HCT116 (cell line): ENCODE measurements around the gene MMP13. TPM values are rescaled to one million over a fixed set of nuclear protein-coding genes. Genes with fewer than 3 reads are reported as not detected.

Experiments
- ATAC-seq: fragments of 200-7000 bp; cut with Tn5 transposase; 2 replicates; pipeline ENCODE4 v1.9.1; 2020; ENCODE audit warnings: mild to moderate bottlenecking, moderate library complexity
- BruUV-seq: library from RNA; stranded (reverse); fragments of 400-500 nt; replicated peaks from 2 replicates; lab custom pipeline; 2021; lab: Mats Ljungman, UMichigan
- CTCF ChIA-PET: fragments of 300-600 bp; sonication (Branson Sonifier 250); formaldehyde crosslinking; loops from one replicate; lab custom pipeline; 2021; ENCODE audit warnings: antibody characterized with exemption; lab: Charles Lee
- POLR2A ChIA-PET: fragments of 300-600, 350-600 bp; sonication (Branson Sonifier 250); formaldehyde crosslinking; loops from one replicate; lab custom pipeline; 2021; ENCODE audit warnings: antibody characterized with exemption; lab: Charles Lee
- RAD21 ChIA-PET, 2 experiments: fragments of 300-600 bp; sonication (Branson Sonifier 250); formaldehyde crosslinking; loops; one replicate each; lab custom pipeline; 2023; ENCODE audit warnings: low total read pairs in 2 of 2; ENCODE audit not compliant: uncharacterized antibody in 2 of 2, unreplicated experiment in 2 of 2, low non-redundant PET in 1 of 2; lab: Charles Lee
- DNase-seq: peaks from one replicate; pipeline ENCODE4 v3.0.0-alpha.2; 2010; ENCODE audit warnings: low read depth, low spot score
- H2AFZ ChIP-seq: fragments of 200-600 bp; shearing (Covaris generic), sonication (generic); 2 replicates; pipeline ENCODE4 v1.6.1; 2017; ENCODE audit warnings: low read depth, mixed run types, mixed read lengths, antibody characterized with exemption, low read length; ENCODE audit not compliant: poor library complexity, severe bottlenecking
- H3K27ac ChIP-seq: 2 replicates; pipeline ENCODE4 v1.5.1; 2012; ENCODE audit warnings: low read depth, low read length
- H3K27me3 ChIP-seq: fragments of 200-600 bp; sonication (generic); 2 replicates; pipeline ENCODE4 v1.6.1; 2016; ENCODE audit warnings: mixed run types, low read length, mixed read lengths; ENCODE audit not compliant: insufficient read depth
- H3K36me3 ChIP-seq, 2 experiments: fragments of 200-500 bp in 1 of 2; fragments of 200-600 bp in 1 of 2; sonication (Bioruptor generic) in 1 of 2; sonication (generic) in 1 of 2; 2 replicates each; pipeline versions ENCODE4 v1.5.1 to v1.6.1; 2014 to 2016; ENCODE audit warnings: low read length in 2 of 2, inconsistent platforms in 1 of 2, mixed read lengths in 1 of 2, mixed run types in 1 of 2; ENCODE audit not compliant: insufficient read depth in 2 of 2, control insufficient read depth in 1 of 2
- H3K4me1 ChIP-seq, 2 experiments: fragments of 200-600 bp in 1 of 2; sonication (generic) in 1 of 2; 2 replicates each; pipeline versions ENCODE4 v1.5.1 to v1.6.1; 2012 to 2017; ENCODE audit warnings: low read length in 2 of 2, inconsistent platforms in 1 of 2, mild to moderate bottlenecking in 1 of 2, mixed read lengths in 1 of 2, mixed run types in 1 of 2, moderate library complexity in 1 of 2; ENCODE audit not compliant: insufficient read depth in 2 of 2, control insufficient read depth in 1 of 2
- H3K4me2 ChIP-seq: fragments of 200-600 bp; sonication (generic); 2 replicates; pipeline ENCODE4 v1.6.1; 2017; ENCODE audit warnings: mixed run types, low read length, mixed read lengths
- H3K4me3 ChIP-seq, 2 experiments: fragments of 200-600 bp in 1 of 2; sonication (generic) in 1 of 2; replicated peaks in 1 of 2; 2 replicates each; pipeline ENCODE4 v1.5.1; 2011 to 2016; ENCODE audit warnings: low read length in 2 of 2, control low read depth in 1 of 2, low read depth in 1 of 2, mild to moderate bottlenecking in 1 of 2, mixed read lengths in 1 of 2, mixed run types in 1 of 2
- H3K79me2 ChIP-seq: fragments of 200-600 bp; sonication (generic); 2 replicates; pipeline ENCODE4 v1.6.1; 2017; ENCODE audit warnings: mild to moderate bottlenecking, mixed run types, low read length, moderate library complexity, mixed read lengths; ENCODE audit not compliant: insufficient read depth
- H3K9ac ChIP-seq: fragments of 200-600 bp; sonication (generic); 2 replicates; pipeline ENCODE4 v1.6.1; 2016; ENCODE audit warnings: low read length, mixed read lengths
- H3K9me2 ChIP-seq: fragments of 200-600 bp; sonication (generic), shearing (Covaris generic); 2 replicates; pipeline ENCODE4 v1.6.1; 2017; ENCODE audit warnings: mixed run types, mild to moderate bottlenecking, moderate library complexity; ENCODE audit not compliant: insufficient read depth
- H3K9me3 ChIP-seq, 2 experiments: fragments of 200-500 bp in 1 of 2; fragments of 200-600 bp in 1 of 2; sonication (Bioruptor generic) in 1 of 2; sonication (generic) in 1 of 2; 2 replicates each; pipeline ENCODE4 v1.6.1; 2014 to 2017; ENCODE audit warnings: low read length in 2 of 2, mixed read lengths in 2 of 2, inconsistent platforms in 1 of 2, low read depth in 1 of 2, mild to moderate bottlenecking in 1 of 2, mixed run types in 1 of 2, moderate library complexity in 1 of 2; ENCODE audit not compliant: control insufficient read depth in 1 of 2, insufficient read depth in 1 of 2
- H4K20me1 ChIP-seq: fragments of 200-600 bp; sonication (generic), shearing (Covaris generic); 2 replicates; pipeline ENCODE4 v1.6.1; 2017; ENCODE audit warnings: mixed run types, mild to moderate bottlenecking, moderate library complexity; ENCODE audit not compliant: insufficient read depth
- ATF3 ChIP-seq: IDR thresholded peaks from 2 replicates; pipeline ENCODE4 v1.6.1; 2012
- CBX3 ChIP-seq: IDR thresholded peaks from 2 replicates; pipeline ENCODE4 v1.6.1; 2012; ENCODE audit warnings: low read depth
- CEBPB ChIP-seq: IDR thresholded peaks from 2 replicates; pipeline ENCODE4 v1.6.1; 2012; ENCODE audit warnings: low read depth
- CTCF ChIP-seq, 3 experiments: fragments of 200-600 bp in 1 of 3; sonication (generic) in 1 of 3; IDR thresholded peaks in 2 of 3; conservative IDR thresholded peaks in 1 of 3; 2 replicates each; pipeline ENCODE4 v1.5.1; 2012 to 2017; ENCODE audit warnings: low read depth in 2 of 3, low read length in 2 of 3, antibody characterized with exemption in 1 of 3, borderline replicate concordance in 1 of 3, control low read depth in 1 of 3, mild to moderate bottlenecking in 1 of 3, mixed read lengths in 1 of 3, mixed run types in 1 of 3, moderate library complexity in 1 of 3; ENCODE audit not compliant: insufficient read depth in 1 of 3
- ELF1 ChIP-seq: IDR thresholded peaks from 2 replicates; pipeline ENCODE4 v1.6.1; 2012; ENCODE audit warnings: low read depth, borderline replicate concordance
- POLR2AphosphoS5 ChIP-seq: IDR thresholded peaks from 2 replicates; pipeline ENCODE4 v1.6.1; 2011; ENCODE audit warnings: mild to moderate bottlenecking, low read depth, low read length, moderate library complexity
- RAD21 ChIP-seq: IDR thresholded peaks from 2 replicates; pipeline ENCODE4 v1.6.1; 2012; ENCODE audit warnings: low read depth, mild to moderate bottlenecking
- SIN3A ChIP-seq: IDR thresholded peaks from 2 replicates; pipeline ENCODE4 v1.6.1; 2012; ENCODE audit warnings: low read depth
- SRF ChIP-seq: IDR thresholded peaks from 2 replicates; pipeline ENCODE4 v1.6.1; 2012; ENCODE audit warnings: low read depth
- TCF7L2 ChIP-seq: IDR thresholded peaks from 2 replicates; pipeline ENCODE4 v1.7.0; 2011; ENCODE audit warnings: borderline replicate concordance, inconsistent platforms; ENCODE audit not compliant: insufficient read depth, insufficient read length; ENCODE audit errors: extremely low read depth
- YY1 ChIP-seq: IDR thresholded peaks from 2 replicates; pipeline ENCODE4 v1.6.1; 2011; ENCODE audit warnings: low read length, low read depth, moderate library complexity, mild to moderate bottlenecking; ENCODE audit not compliant: insufficient replicate concordance; ENCODE audit errors: extremely low read depth
- ZBTB33 ChIP-seq: IDR thresholded peaks from 2 replicates; pipeline ENCODE4 v1.6.1; 2011; ENCODE audit warnings: mild to moderate bottlenecking, low read length, moderate library complexity; ENCODE audit not compliant: insufficient replicate concordance; ENCODE audit errors: extremely low read depth
- intact Hi-C: fragments of 100-400 bp; cut with micrococcal nuclease; formaldehyde crosslinking; loops from 2 replicates; pipeline ENCODE4 v1.10.0; 2022
- total RNA-seq: library from RNA; stranded (reverse); gene quantifications from one replicate; pipeline ENCODE4 v1.2.1, GENCODE V29; 2021; ENCODE audit not compliant: unreplicated experiment

Gene MMP13
- total RNA-seq, 1 experiment from 2014 or later, result not detected

- RAD21 ChIA-PET, result no interaction called here
- no peaks in the 10 kb centered on the region for H3K9me2 ChIP-seq
- POLR2A ChIA-PET, result no interaction called here
- no peaks in the 10 kb centered on the region for H3K9me3 ChIP-seq
- H3K79me2 ChIP-seq, result no peaks in the 10 kb centered on the region
- intact Hi-C loops, result no loop called here
- peak in 2 of 3 experiments; percentile 46 to 48; a peak in 4 of 6 replicates for TF ChIP-seq CTCF (IDR thresholded peaks at IDR 0.05 in 2 of 3, conservative IDR thresholded peaks at IDR 0.05 in 1 of 3; ENCODE audit: borderline replicate concordance in 1 of 3, insufficient read depth in 1 of 3, low read depth in 2 of 3, low read length in 2 of 3)
- TF ChIP-seq TCF7L2, result no peak
- no peak for TF ChIP-seq RAD21
- no peak for TF ChIP-seq SIN3A
- H3K27me3 ChIP-seq, result no peaks in the 10 kb centered on the region; the same call in 1 of the 2 replicates
- no TSS peak for BruUV-seq
- peak; percentile 84 for ATAC-seq
- H3K4me3 ChIP-seq, result no peak overlapping the region
- no peak overlapping the region for H2AFZ ChIP-seq
- no peaks in the 10 kb centered on the region for H4K20me1 ChIP-seq
- DNase-seq, result no peak
- H3K27ac ChIP-seq, result no peak overlapping the region
- H3K4me2 ChIP-seq, result no peak overlapping the region
- no peak overlapping the region for H3K9ac ChIP-seq
- CTCF ChIA-PET, result interaction anchor here (2.0 kb wide), 1 partner anchor 21 kb away, joined by 7 read pairs; no protein-coding TSS in a partner anchor
- H3K4me1 ChIP-seq, result no peaks in the 10 kb centered on the region
- H3K36me3 ChIP-seq, result no peaks in the 10 kb centered on the region
Measured at GRCh38 chr11:102935514-102935913, 20.0 kb downstream of the MMP13 start.

DNA sequence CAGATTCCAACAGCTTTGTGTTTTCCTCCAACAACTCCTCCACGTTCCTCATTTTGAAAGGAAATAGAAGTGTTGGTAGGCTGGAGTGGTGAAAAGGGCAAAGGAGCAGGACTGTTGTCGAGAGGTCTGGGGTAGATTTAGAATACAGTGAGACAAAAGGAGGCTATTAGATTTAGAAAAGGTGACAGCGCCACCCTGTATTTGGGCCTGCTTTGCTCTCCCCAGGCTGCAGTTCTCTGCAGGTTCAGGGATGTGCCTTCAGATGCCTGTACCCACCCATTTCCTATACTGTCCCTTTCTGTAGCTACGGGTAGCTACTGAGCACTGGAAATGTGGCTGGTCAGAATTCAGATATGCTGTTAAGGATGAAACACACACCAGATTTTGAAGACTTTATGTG is 20.8 kb downstream of the MMP13 start:
- Histone ChIP-seq H4K20me1 (no peaks in the 10 kb centered on the region), H3K4me2 (no peak overlapping the region), H3K4me1 (no peaks in the 10 kb centered on the region), H3K27me3 (no peaks in the 10 kb centered on the region; the same call in 1 of the 2 replicates), H3K9me3 (no peaks in the 10 kb centered on the region), H3K4me3 (no peak overlapping the region), H3K79me2 (no peaks in the 10 kb centered on the region), H2AFZ (no peak overlapping the region), H3K9me2 (no peaks in the 10 kb centered on the region), H3K27ac (no peak overlapping the region), H3K36me3 (no peaks in the 10 kb centered on the region), H3K9ac (no peak overlapping the region)
- ATAC-seq, result no peak
- no TSS peak for BruUV-seq
- CTCF ChIA-PET, result interaction anchor here (2.0 kb wide), 1 partner anchor 20 kb away, joined by 7 read pairs; no protein-coding TSS in a partner anchor
- no peak for DNase-seq
- POLR2A ChIA-PET, result no interaction called here
- RAD21 ChIA-PET, result no interaction called here
- intact Hi-C loops, result no loop called here
- TF ChIP-seq POLR2AphosphoS5 (no peak), ATF3 (no peak), CEBPB (no peak), ZBTB33 (no peak), CBX3 (no peak), YY1 (no peak), ELF1 (no peak), SRF (no peak)
